HEK293 (cell line): ENCODE measurements around the gene WDR17.

Experiments
- CTCF ChIA-PET: fragments of 350-600 bp; formaldehyde crosslinking; extraction: SDS; loops from one replicate; lab custom pipeline; 2021; ENCODE audit warnings: antibody characterized with exemption; lab: Yijun Ruan, JAX
- POLR2A ChIA-PET: fragments of 300-600 bp; formaldehyde crosslinking; extraction: SDS; loops from one replicate; lab custom pipeline; 2020; ENCODE audit warnings: antibody characterized with exemption, inconsistent platforms; lab: Yijun Ruan, JAX
- H3K27ac ChIP-seq: fragments of 200-500 bp; sonication (Bioruptor generic); 2 replicates; pipeline ENCODE4 v1.5.1; 2014; ENCODE audit warnings: low read depth, low read length, control low read depth, inconsistent platforms; ENCODE audit errors: extremely low read depth
- H3K36me3 ChIP-seq, 2 experiments: fragments of 200-500 bp in 1 of 2; sonication (Bioruptor generic) in 1 of 2; 1 replicate in 1 of 2; 2 replicates in 1 of 2; pipeline ENCODE4 v1.5.1; 2014 to 2017; ENCODE audit warnings: inconsistent platforms in 2 of 2, low read length in 2 of 2; ENCODE audit not compliant: control insufficient read depth in 2 of 2, insufficient read depth in 1 of 2
- H3K4me1 ChIP-seq: fragments of 200-500 bp; sonication (Bioruptor generic); 2 replicates; pipeline ENCODE4 v1.5.1; 2014; ENCODE audit warnings: mild to moderate bottlenecking, low read length, inconsistent platforms; ENCODE audit not compliant: control insufficient read depth, insufficient read depth
- H3K4me3 ChIP-seq: 2 replicates; pipeline ENCODE4 v1.5.1; 2011; ENCODE audit warnings: low read depth, mild to moderate bottlenecking, control low read depth, low read length, moderate library complexity
- H3K9me3 ChIP-seq: fragments of 200-500 bp; sonication (Bioruptor generic); 2 replicates; pipeline ENCODE4 v1.5.1; 2014; ENCODE audit warnings: low read depth, low read length, inconsistent platforms; ENCODE audit not compliant: control insufficient read depth, insufficient read depth
- FEZF1 ChIP-seq: fragments of 450-650 bp; formaldehyde crosslinking; IDR thresholded peaks from 2 replicates; pipeline ENCODE4 v1.5.1; 2016; ENCODE audit warnings: missing biosample characterization, missing genetic modification characterization
- GFI1B ChIP-seq: fragments of 450-650 bp; formaldehyde crosslinking; IDR thresholded peaks from 2 replicates; pipeline ENCODE4 v1.5.1; 2016; ENCODE audit warnings: missing biosample characterization, missing genetic modification characterization
- MZF1 ChIP-seq: fragments of 450-650 bp; formaldehyde crosslinking; IDR thresholded peaks from 2 replicates; pipeline ENCODE4 v1.5.1; 2017; ENCODE audit warnings: missing biosample characterization, missing genetic modification characterization, borderline replicate concordance
- ZBTB1 ChIP-seq: fragments of 450-650 bp; formaldehyde crosslinking; IDR thresholded peaks from 2 replicates; pipeline ENCODE4 v1.5.1; 2016; ENCODE audit warnings: missing biosample characterization, missing genetic modification characterization
- ZBTB21 ChIP-seq: fragments of 450-650 bp; formaldehyde crosslinking; IDR thresholded peaks from 2 replicates; pipeline ENCODE4 v1.5.1; 2017; ENCODE audit warnings: missing biosample characterization, missing genetic modification characterization
- ZBTB48 ChIP-seq: fragments of 450-650 bp; formaldehyde crosslinking; IDR thresholded peaks from 2 replicates; pipeline ENCODE4 v1.5.1; 2016; ENCODE audit warnings: missing biosample characterization, missing genetic modification characterization
- ZIC2 ChIP-seq: fragments of 450-650 bp; formaldehyde crosslinking; IDR thresholded peaks from 2 replicates; pipeline ENCODE4 v1.5.1; 2016; ENCODE audit warnings: missing biosample characterization, missing genetic modification characterization
- ZNF114 ChIP-seq: fragments of 450-650 bp; formaldehyde crosslinking; IDR thresholded peaks from 2 replicates; pipeline ENCODE4 v1.5.0; 2017; ENCODE audit warnings: missing biosample characterization, missing genetic modification characterization
- ZNF121 ChIP-seq: fragments of 450-650 bp; formaldehyde crosslinking; IDR thresholded peaks from 2 replicates; pipeline ENCODE4 v1.5.1; 2016; ENCODE audit warnings: missing biosample characterization, missing genetic modification characterization
- ZNF133 ChIP-seq: fragments of 450-650 bp; formaldehyde crosslinking; IDR thresholded peaks from 2 replicates; pipeline ENCODE4 v1.5.1; 2016; ENCODE audit warnings: missing biosample characterization, missing genetic modification characterization
- ZNF239 ChIP-seq: fragments of 450-650 bp; formaldehyde crosslinking; IDR thresholded peaks from 2 replicates; pipeline ENCODE4 v1.5.1; 2016; ENCODE audit warnings: missing biosample characterization, missing genetic modification characterization
- ZNF24 ChIP-seq: fragments of 450-650 bp; formaldehyde crosslinking; IDR thresholded peaks from 2 replicates; pipeline ENCODE4 v1.5.1; 2016; ENCODE audit warnings: missing biosample characterization, missing genetic modification characterization
- ZNF26 ChIP-seq: fragments of 450-650 bp; formaldehyde crosslinking; IDR thresholded peaks from 2 replicates; pipeline ENCODE4 v1.5.1; 2016; ENCODE audit warnings: missing biosample characterization, missing genetic modification characterization
- ZNF324 ChIP-seq: fragments of 450-650 bp; formaldehyde crosslinking; IDR thresholded peaks from 2 replicates; pipeline ENCODE4 v1.5.1; 2016; ENCODE audit warnings: missing biosample characterization, missing genetic modification characterization
- ZNF341 ChIP-seq: fragments of 450-650 bp; formaldehyde crosslinking; IDR thresholded peaks from 2 replicates; pipeline ENCODE4; 2016; ENCODE audit warnings: low read depth, missing biosample characterization, missing genetic modification characterization
- ZNF423 ChIP-seq: fragments of 450-650 bp; formaldehyde crosslinking; IDR thresholded peaks from 2 replicates; pipeline ENCODE4 v1.5.1; 2016; ENCODE audit warnings: missing biosample characterization, missing genetic modification characterization
- ZNF513 ChIP-seq: fragments of 450-650 bp; IDR thresholded peaks from 2 replicates; pipeline ENCODE4 v1.5.1; 2018; ENCODE audit warnings: missing biosample characterization, missing genetic modification characterization
- ZNF555 ChIP-seq: fragments of 450-650 bp; formaldehyde crosslinking; conservative IDR thresholded peaks from 2 replicates; pipeline ENCODE4 v1.5.1; 2017; ENCODE audit warnings: missing biosample characterization, mild to moderate bottlenecking, missing genetic modification characterization, inconsistent platforms
- ZNF560 ChIP-seq: fragments of 450-650 bp; formaldehyde crosslinking; IDR thresholded peaks from 2 replicates; pipeline ENCODE4 v1.5.1; 2017; ENCODE audit warnings: missing biosample characterization, missing genetic modification characterization, borderline replicate concordance
- ZNF629 ChIP-seq: fragments of 450-650 bp; formaldehyde crosslinking; IDR thresholded peaks from 2 replicates; pipeline ENCODE4 v1.5.1; 2017; ENCODE audit warnings: missing biosample characterization, missing genetic modification characterization
- ZNF654 ChIP-seq: fragments of 450-650 bp; formaldehyde crosslinking; IDR thresholded peaks from 2 replicates; pipeline ENCODE4 v1.5.1; 2016; ENCODE audit warnings: low read depth, missing biosample characterization, missing genetic modification characterization
- ZNF658 ChIP-seq: fragments of 450-650 bp; formaldehyde crosslinking; IDR thresholded peaks from 2 replicates; pipeline ENCODE4; 2016; ENCODE audit warnings: missing biosample characterization, missing genetic modification characterization
- ZNF776 ChIP-seq: fragments of 450-650 bp; formaldehyde crosslinking; IDR thresholded peaks from 2 replicates; pipeline ENCODE4 v1.5.0; 2017; ENCODE audit warnings: missing biosample characterization, missing genetic modification characterization, borderline replicate concordance
- TF ChIP-seq, protein P1 (sequence below): fragments of 450-650 bp; formaldehyde crosslinking; IDR thresholded peaks from 2 replicates; pipeline ENCODE4 v1.5.1; 2016; ENCODE audit warnings: missing biosample characterization, missing genetic modification characterization
- TF ChIP-seq, protein P2 (sequence below): fragments of 450-650 bp; formaldehyde crosslinking; IDR thresholded peaks from 2 replicates; pipeline ENCODE4 v1.5.1; 2016; ENCODE audit warnings: missing biosample characterization, missing genetic modification characterization
- TF ChIP-seq, protein P3 (sequence below): fragments of 450-650 bp; formaldehyde crosslinking; IDR thresholded peaks from 2 replicates; pipeline ENCODE4 v1.5.1; 2016; ENCODE audit warnings: missing biosample characterization, missing genetic modification characterization
- TF ChIP-seq, protein P4 (sequence below): fragments of 450-650 bp; formaldehyde crosslinking; IDR thresholded peaks from 2 replicates; pipeline ENCODE4 v1.5.1; 2016; ENCODE audit warnings: missing biosample characterization, missing genetic modification characterization

Gene WDR17

GRCh38 chr4:176034499-176034898 is 31.1 kb upstream of the WDR17 start:
- no peak overlapping the region for H3K27ac ChIP-seq
- no peaks in the 10 kb centered on the region for H3K9me3 ChIP-seq
- no peak overlapping the region for H3K4me3 ChIP-seq
- TF ChIP-seq ZNF776 (tag by site-specific recombination) (no peak), ZNF114 (tag by site-specific recombination) (no peak), ZNF658 (tag by site-specific recombination) (no peak), ZNF239 (tag by site-specific recombination) (no peak), ZNF513 (tag by site-specific recombination) (no peak), ZBTB1 (tag by site-specific recombination) (no peak), ZNF133 (tag by site-specific recombination) (no peak), ZBTB21 (no peak), ZNF26 (tag by site-specific recombination) (no peak), FEZF1 (no peak), ZNF654 (tag by site-specific recombination) (peak; percentile 55), ZNF560 (no peak), ZIC2 (tag by site-specific recombination) (no peak), ZNF423 (no peak)
- TF ChIP-seq, protein P1, sequence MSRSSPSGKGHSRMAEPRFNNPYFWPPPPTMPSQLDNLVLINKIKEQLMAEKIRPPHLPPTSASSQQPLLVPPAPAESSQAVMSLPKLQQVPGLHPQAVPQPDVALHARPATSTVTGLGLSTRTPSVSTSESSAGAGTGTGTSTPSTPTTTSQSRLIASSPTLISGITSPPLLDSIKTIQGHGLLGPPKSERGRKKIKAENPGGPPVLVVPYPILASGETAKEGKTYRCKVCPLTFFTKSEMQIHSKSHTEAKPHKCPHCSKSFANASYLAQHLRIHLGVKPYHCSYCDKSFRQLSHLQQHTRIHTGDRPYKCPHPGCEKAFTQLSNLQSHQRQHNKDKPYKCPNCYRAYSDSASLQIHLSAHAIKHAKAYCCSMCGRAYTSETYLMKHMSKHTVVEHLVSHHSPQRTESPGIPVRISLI (tag by site-specific recombination), result no peak
- TF ChIP-seq, protein P2, sequence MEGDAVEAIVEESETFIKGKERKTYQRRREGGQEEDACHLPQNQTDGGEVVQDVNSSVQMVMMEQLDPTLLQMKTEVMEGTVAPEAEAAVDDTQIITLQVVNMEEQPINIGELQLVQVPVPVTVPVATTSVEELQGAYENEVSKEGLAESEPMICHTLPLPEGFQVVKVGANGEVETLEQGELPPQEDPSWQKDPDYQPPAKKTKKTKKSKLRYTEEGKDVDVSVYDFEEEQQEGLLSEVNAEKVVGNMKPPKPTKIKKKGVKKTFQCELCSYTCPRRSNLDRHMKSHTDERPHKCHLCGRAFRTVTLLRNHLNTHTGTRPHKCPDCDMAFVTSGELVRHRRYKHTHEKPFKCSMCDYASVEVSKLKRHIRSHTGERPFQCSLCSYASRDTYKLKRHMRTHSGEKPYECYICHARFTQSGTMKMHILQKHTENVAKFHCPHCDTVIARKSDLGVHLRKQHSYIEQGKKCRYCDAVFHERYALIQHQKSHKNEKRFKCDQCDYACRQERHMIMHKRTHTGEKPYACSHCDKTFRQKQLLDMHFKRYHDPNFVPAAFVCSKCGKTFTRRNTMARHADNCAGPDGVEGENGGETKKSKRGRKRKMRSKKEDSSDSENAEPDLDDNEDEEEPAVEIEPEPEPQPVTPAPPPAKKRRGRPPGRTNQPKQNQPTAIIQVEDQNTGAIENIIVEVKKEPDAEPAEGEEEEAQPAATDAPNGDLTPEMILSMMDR (tag by site-specific recombination), result 0 out of 2 replicates have a peak, but pooled peaks have one; percentile 15
- no peaks in the 10 kb centered on the region for H3K36me3 ChIP-seq
- CTCF ChIA-PET, result interaction anchor here (0.6 to 2.6 kb wide), 7 partner anchors 110 to 321 kb away, joined by 3 to 18 read pairs (median 4); no protein-coding TSS in a partner anchor
- POLR2A ChIA-PET, result no interaction called here
- H3K4me1 ChIP-seq, result no peaks in the 10 kb centered on the region

DNA sequence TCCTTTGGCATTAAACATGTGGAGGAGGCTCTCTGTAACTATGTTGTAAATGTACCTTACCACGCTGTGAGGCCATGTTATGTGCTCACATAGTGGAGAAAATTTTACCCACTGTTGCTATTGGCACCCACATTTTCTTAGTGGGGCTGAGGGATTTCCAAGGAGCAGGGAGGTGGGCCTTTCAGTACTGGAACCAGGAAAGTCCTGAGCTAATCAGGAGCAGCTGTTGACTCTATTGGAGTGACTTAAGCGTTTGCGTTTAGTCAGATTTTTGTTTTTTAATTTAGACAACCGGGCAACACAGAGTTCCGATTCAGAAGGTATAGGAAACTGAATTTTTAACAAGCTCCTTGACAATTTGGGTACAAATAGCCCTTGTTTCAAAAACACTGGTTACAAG is 30.7 kb upstream of the WDR17 start:
- no peaks in the 10 kb centered on the region for H3K4me1 ChIP-seq
- H3K36me3 ChIP-seq, result no peaks in the 10 kb centered on the region
- H3K27ac ChIP-seq, result no peak overlapping the region
- ChIA-PET CTCF (interaction anchor here (0.6 to 2.6 kb wide), 12 partner anchors 20 to 321 kb away, joined by 3 to 18 read pairs (median 3); no protein-coding TSS in a partner anchor), POLR2A (no interaction called here)
- no peaks in the 10 kb centered on the region for H3K9me3 ChIP-seq
- no peak overlapping the region for H3K4me3 ChIP-seq
- no peak for TF ChIP-seq ZNF629 (tag by site-specific recombination)
- TF ChIP-seq ZNF24, result no peak
- TF ChIP-seq ZNF324 (tag by site-specific recombination), result no peak
- no peak for TF ChIP-seq ZNF560
- no peak for TF ChIP-seq ZBTB48 (tag by site-specific recombination)
- TF ChIP-seq ZBTB21, result no peak
- TF ChIP-seq ZNF121 (tag by site-specific recombination), result no peak
- TF ChIP-seq, protein P3, sequence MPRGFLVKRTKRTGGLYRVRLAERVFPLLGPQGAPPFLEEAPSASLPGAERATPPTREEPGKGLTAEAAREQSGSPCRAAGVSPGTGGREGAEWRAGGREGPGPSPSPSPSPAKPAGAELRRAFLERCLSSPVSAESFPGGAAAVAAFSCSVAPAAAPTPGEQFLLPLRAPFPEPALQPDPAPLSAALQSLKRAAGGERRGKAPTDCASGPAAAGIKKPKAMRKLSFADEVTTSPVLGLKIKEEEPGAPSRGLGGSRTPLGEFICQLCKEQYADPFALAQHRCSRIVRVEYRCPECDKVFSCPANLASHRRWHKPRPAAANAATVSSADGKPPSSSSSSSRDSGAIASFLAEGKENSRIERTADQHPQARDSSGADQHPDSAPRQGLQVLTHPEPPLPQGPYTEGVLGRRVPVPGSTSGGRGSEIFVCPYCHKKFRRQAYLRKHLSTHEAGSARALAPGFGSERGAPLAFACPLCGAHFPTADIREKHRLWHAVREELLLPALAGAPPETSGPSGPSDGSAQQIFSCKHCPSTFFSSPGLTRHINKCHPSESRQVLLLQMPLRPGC (tag by site-specific recombination), result no peak
- no peak for TF ChIP-seq ZNF341
- no peak for TF ChIP-seq MZF1 (tag by site-specific recombination)
- TF ChIP-seq, protein P4, sequence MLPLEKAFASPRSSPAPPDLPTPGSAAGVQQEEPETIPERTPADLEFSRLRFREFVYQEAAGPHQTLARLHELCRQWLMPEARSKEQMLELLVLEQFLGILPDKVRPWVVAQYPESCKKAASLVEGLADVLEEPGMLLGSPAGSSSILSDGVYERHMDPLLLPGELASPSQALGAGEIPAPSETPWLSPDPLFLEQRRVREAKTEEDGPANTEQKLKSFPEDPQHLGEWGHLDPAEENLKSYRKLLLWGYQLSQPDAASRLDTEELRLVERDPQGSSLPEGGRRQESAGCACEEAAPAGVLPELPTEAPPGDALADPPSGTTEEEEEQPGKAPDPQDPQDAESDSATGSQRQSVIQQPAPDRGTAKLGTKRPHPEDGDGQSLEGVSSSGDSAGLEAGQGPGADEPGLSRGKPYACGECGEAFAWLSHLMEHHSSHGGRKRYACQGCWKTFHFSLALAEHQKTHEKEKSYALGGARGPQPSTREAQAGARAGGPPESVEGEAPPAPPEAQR (tag by site-specific recombination), result no peak
- TF ChIP-seq ZNF555, result no peak
- no peak for TF ChIP-seq GFI1B (tag by site-specific recombination)
